ENCODE measurements around the gene UCKL1. TPM values are rescaled to one million over a fixed set of nuclear protein-coding genes. Genes with fewer than 3 reads are reported as not detected.
"Not testable (repeated sequence)": the region's sequence is repeated elsewhere in the genome, so short reads cannot be mapped to it uniquely, and the experiment has no call there.

Gene UCKL1
- total RNA-seq, 1 experiment from 2014 or later = 43.7 TPM

GRCh38 chr20:63917811-63918210, 38.4 kb downstream of the UCKL1 start:
- no peak overlapping the region for H3K4me3 Mint-ChIP-seq (ENCODE audit: unreplicated experiment)
- H3K4me1 Mint-ChIP-seq (ENCODE audit: insufficient read depth, unreplicated experiment) = peaks cover 6% of the 10 kb centered on the region
- BruUV-seq (replicated peaks) = no TSS peak
- no peak for TF ChIP-seq CTCF (IDR thresholded peaks at IDR 0.05; ENCODE audit: unreplicated experiment)
- DNase-seq (ENCODE audit: unreplicated experiment) = no peak
- intact Hi-C loops (cut with micrococcal nuclease) = no loop called here
- ChIA-PET CTCF (interaction anchor here (1.0 to 1.3 kb wide), 2 partner anchors 131 to 375 kb away, joined by 3 to 5 read pairs; no protein-coding TSS in a partner anchor), POLR2A (interaction anchor here (1.0 to 1.1 kb wide), 2 partner anchors 37 to 53 kb away, joined by 3 to 4 read pairs; partner anchors contain the start of gene TPD52L2)
- no peak overlapping the region for H3K27ac Mint-ChIP-seq (ENCODE audit: low read depth, unreplicated experiment)
- peaks cover 47% of the 10 kb centered on the region for H3K36me3 Mint-ChIP-seq (ENCODE audit: insufficient read depth, unreplicated experiment)
- H3K9me3 Mint-ChIP-seq (ENCODE audit: unreplicated experiment) = no peaks in the 10 kb centered on the region
- H3K27me3 Mint-ChIP-seq (ENCODE audit: insufficient read depth, unreplicated experiment) = no peaks in the 10 kb centered on the region

- BruUV-seq (replicated peaks); H3K9me3 Mint-ChIP-seq (ENCODE audit: unreplicated experiment); intact Hi-C loops (cut with micrococcal nuclease); DNase-seq (ENCODE audit: unreplicated experiment); H3K27me3 Mint-ChIP-seq (ENCODE audit: insufficient read depth, unreplicated experiment); H3K4me1 Mint-ChIP-seq (ENCODE audit: insufficient read depth, unreplicated experiment); POLR2A ChIA-PET; H3K4me3 Mint-ChIP-seq (ENCODE audit: unreplicated experiment): not testable (repeated sequence)
- Mint-ChIP-seq H3K27ac (ENCODE audit: low read depth, unreplicated experiment) (peak overlapping the region; percentile 25), H3K36me3 (ENCODE audit: insufficient read depth, unreplicated experiment) (peaks cover 42% of the 10 kb centered on the region)
- CTCF ChIA-PET = interaction anchor here (1.7 kb wide), 1 partner anchor 64 kb away, joined by 5 read pairs; the partner anchor contains the start of gene PRPF6
Measured at GRCh38 chr20:63916371-63916939, 39.8 kb downstream of the UCKL1 start.

GRCh38 chr20:63915471-63915870, 40.7 kb downstream of the UCKL1 start:
- no TSS peak for BruUV-seq (replicated peaks)
- H3K36me3 Mint-ChIP-seq (ENCODE audit: insufficient read depth, unreplicated experiment) = peaks cover 40% of the 10 kb centered on the region
- H3K4me1 Mint-ChIP-seq (ENCODE audit: insufficient read depth, unreplicated experiment) = peaks cover 15% of the 10 kb centered on the region
- no peak overlapping the region for H3K27ac Mint-ChIP-seq (ENCODE audit: low read depth, unreplicated experiment)
- ChIA-PET POLR2A (no interaction called here), CTCF (interaction anchor here (0.6 to 1.7 kb wide), 2 partner anchors 65 to 333 kb away, joined by 3 to 5 read pairs; partner anchors contain the start of gene PRPF6)
- H3K9me3 Mint-ChIP-seq (ENCODE audit: unreplicated experiment) = no peaks in the 10 kb centered on the region
- TF ChIP-seq CTCF (IDR thresholded peaks at IDR 0.05; ENCODE audit: unreplicated experiment) = no peak
- no peak overlapping the region for H3K4me3 Mint-ChIP-seq (ENCODE audit: unreplicated experiment)
- no peaks in the 10 kb centered on the region for H3K27me3 Mint-ChIP-seq (ENCODE audit: insufficient read depth, unreplicated experiment)
- intact Hi-C loops (cut with micrococcal nuclease) = no loop called here
- DNase-seq (ENCODE audit: unreplicated experiment) = no peak

- no peak for DNase-seq (ENCODE audit: unreplicated experiment)
- peaks cover 22% of the 10 kb centered on the region for H3K4me1 Mint-ChIP-seq (ENCODE audit: insufficient read depth, unreplicated experiment)
- BruUV-seq (replicated peaks) = no TSS peak
- H3K27me3 Mint-ChIP-seq (ENCODE audit: insufficient read depth, unreplicated experiment) = no peaks in the 10 kb centered on the region
- peaks cover 28% of the 10 kb centered on the region for H3K36me3 Mint-ChIP-seq (ENCODE audit: insufficient read depth, unreplicated experiment)
- ChIA-PET POLR2A (no interaction called here), CTCF (no interaction called here)
- intact Hi-C loops (cut with micrococcal nuclease) = no loop called here
- H3K9me3 Mint-ChIP-seq (ENCODE audit: unreplicated experiment) = no peaks in the 10 kb centered on the region
- H3K4me3 Mint-ChIP-seq (ENCODE audit: unreplicated experiment) = no peak overlapping the region
- TF ChIP-seq CTCF (IDR thresholded peaks at IDR 0.05; ENCODE audit: unreplicated experiment) = no peak
- no peak overlapping the region for H3K27ac Mint-ChIP-seq (ENCODE audit: low read depth, unreplicated experiment)
Measured at GRCh38 chr20:63913768-63914167, 42.4 kb downstream of the UCKL1 start.

Data from MCF 10A (cell line).